Loucy (cell line): ENCODE data around the gene ZP4.

Source experiments
- EZH2phosphoT487 ChIP-seq: fragments of 200-600 bp; IDR thresholded peaks from 2 replicates; pipeline ENCODE4 v1.6.1; 2018; ENCODE audit warnings: antibody characterized with exemption, mild to moderate bottlenecking, moderate library complexity, borderline replicate concordance
- TF ChIP-seq, protein P1 (sequence below): fragments of 200-600 bp; sonication (generic); conservative IDR thresholded peaks from 2 replicates; pipeline ENCODE4 v1.5.1; 2014; ENCODE audit warnings: mild to moderate bottlenecking, antibody characterized with exemption, low read length

- TF ChIP-seq, protein P1, sequence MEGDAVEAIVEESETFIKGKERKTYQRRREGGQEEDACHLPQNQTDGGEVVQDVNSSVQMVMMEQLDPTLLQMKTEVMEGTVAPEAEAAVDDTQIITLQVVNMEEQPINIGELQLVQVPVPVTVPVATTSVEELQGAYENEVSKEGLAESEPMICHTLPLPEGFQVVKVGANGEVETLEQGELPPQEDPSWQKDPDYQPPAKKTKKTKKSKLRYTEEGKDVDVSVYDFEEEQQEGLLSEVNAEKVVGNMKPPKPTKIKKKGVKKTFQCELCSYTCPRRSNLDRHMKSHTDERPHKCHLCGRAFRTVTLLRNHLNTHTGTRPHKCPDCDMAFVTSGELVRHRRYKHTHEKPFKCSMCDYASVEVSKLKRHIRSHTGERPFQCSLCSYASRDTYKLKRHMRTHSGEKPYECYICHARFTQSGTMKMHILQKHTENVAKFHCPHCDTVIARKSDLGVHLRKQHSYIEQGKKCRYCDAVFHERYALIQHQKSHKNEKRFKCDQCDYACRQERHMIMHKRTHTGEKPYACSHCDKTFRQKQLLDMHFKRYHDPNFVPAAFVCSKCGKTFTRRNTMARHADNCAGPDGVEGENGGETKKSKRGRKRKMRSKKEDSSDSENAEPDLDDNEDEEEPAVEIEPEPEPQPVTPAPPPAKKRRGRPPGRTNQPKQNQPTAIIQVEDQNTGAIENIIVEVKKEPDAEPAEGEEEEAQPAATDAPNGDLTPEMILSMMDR = no peak
- TF ChIP-seq EZH2phosphoT487 = no peak
These were observed 544 bp upstream of the ZP4 start for GRCh38 chr1:237891266-237891665.
